Suprapubic skin (tissue), 4 donors: ENCODE data around the gene PDXDC1. TPM values are rescaled to one million over a fixed set of nuclear protein-coding genes. Genes with fewer than 3 reads are reported as not detected.

Experiments
- DNase-seq, 2 donors: peaks; one replicate each; pipeline ENCODE4 v3.0.0-alpha.2; 2019; ENCODE audit warnings: low spot score in 2 of 2
- H3K27ac ChIP-seq: fragments of 200-600 bp; sonication (generic); one replicate; pipeline ENCODE4 v1.5.1; 2019
- H3K27me3 ChIP-seq: fragments of 200-600 bp; sonication (generic); one replicate; pipeline ENCODE4 v1.5.1; 2019
- H3K36me3 ChIP-seq: fragments of 200-600 bp; sonication (generic); one replicate; pipeline ENCODE4 v1.5.1; 2019
- H3K4me1 ChIP-seq: fragments of 200-600 bp; sonication (generic); one replicate; pipeline ENCODE4 v1.5.1; 2019
- H3K4me3 ChIP-seq: fragments of 200-600 bp; sonication (generic); one replicate; pipeline ENCODE4 v1.5.1; 2019; ENCODE audit warnings: mild to moderate bottlenecking
- H3K9me3 ChIP-seq: fragments of 200-600 bp; sonication (generic); one replicate; pipeline ENCODE4 v1.5.1; 2019
- EP300 ChIP-seq: sonication (generic); formaldehyde crosslinking; IDR thresholded peaks from one replicate; pipeline ENCODE4 v1.6.1; 2017; ENCODE audit warnings: antibody characterized with exemption
- POLR2A ChIP-seq, 2 donors: fragments of 450-650 bp; IDR thresholded peaks; one replicate each; pipeline ENCODE4 v1.6.1; 2017; ENCODE audit warnings: antibody characterized with exemption in 2 of 2, mild to moderate bottlenecking in 2 of 2, moderate library complexity in 2 of 2
- POLR2AphosphoS5 ChIP-seq, 3 donors: sonication (generic); formaldehyde crosslinking; IDR thresholded peaks; one replicate each; pipeline ENCODE4 v1.6.1; 2017; ENCODE audit warnings: antibody characterized with exemption in 3 of 3
- WGBS: methylation state at CpG from one replicate; pipeline ENCODE4 v1.1.5; 2018; 5-methylcytosine and 5-hydroxymethylcytosine counted together
- total RNA-seq, 4 donors: library from RNA; depleted of rRNA; stranded (reverse); fragments of >200 nt; gene quantifications; one replicate each; pipeline ENCODE4 v1.1.0, GENCODE V29; 2016
- TF ChIP-seq, protein P1 (sequence below), 2 donors: fragments of 200-600 bp in 1 of 2; fragments of 450-650 bp in 1 of 2; sonication (generic) in 1 of 2; IDR thresholded peaks; one replicate each; pipeline ENCODE4 v1.5.1; 2016 to 2019; ENCODE audit warnings: antibody characterized with exemption in 2 of 2, mild to moderate bottlenecking in 1 of 2, moderate library complexity in 1 of 2

PDXDC1 gene
- total RNA-seq, 4 donors from 2014 or later = 37.8 to 81.0 (median 62.4) TPM

DNA sequence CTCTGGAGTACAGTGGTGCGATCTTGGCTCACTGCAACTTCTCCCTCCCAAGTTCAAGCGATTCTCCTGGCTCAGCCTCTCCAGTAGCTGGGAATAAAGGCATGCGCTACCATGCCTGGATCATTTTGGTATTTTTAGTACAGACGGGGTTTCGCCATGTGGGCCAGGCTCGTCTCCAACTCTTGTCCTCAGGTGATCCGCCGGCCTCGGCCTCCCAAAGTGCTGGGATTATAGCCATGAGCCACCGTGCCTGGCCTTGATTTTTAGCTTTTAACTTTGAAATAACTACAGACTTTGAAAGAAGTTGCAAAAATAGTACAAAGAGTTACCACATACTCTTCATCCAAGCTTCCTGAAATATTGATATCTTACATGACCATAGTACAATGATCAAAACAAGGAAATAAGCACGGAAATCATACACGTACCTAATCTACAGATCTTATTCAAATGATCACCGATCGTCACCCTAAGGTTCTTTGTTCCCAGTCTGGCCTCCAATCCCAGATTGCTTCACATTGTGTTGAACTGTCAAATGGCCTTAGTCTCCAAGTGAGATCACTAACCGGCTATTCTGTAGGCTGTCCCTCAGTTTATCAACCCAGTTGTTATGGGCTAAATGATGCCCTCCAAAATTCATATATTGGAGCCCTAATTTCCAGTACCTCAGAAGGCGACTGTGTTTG lies 19.1 kb upstream of the PDXDC1 start:
- H3K4me1 ChIP-seq = peaks cover 4% of the 10 kb centered on the region
- WGBS = 65% methylated on average over 16 of the region's 16 CpGs

DNA sequence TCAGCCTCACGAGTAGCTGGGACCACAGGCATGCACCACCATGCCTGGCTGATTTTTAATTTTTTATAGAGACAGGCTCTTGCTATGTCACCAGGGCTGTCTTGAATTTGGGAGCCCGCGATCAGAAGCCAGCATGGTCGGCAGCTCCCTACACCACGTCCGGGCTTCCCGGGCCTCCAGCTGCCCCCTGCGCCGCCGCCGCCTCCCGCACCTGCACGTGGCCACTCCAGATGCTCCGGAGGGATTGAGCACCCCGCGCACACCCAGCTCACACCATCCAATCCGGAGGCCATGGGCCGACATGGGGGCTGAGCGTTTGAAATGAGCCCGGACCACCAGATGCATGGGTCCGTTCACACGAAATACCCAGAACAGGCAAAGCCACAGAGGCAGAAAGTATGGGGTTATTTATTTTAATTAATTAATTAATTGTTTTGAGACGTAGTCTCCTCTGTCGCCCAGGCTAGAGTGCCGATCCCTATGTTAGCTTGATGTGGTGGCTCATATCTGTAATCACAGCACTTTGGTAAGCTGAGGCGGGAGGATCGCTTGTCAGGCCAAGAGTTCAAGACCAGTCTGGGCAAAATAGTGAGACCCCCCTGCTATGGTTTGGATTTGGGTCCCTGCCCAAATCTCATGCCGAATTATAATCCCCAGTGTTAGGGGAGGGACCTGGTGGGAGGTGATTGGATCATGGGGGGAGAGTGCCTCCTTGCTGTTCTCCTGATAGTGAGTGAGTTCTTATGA lies 17.1 kb upstream of the PDXDC1 start:
- Histone ChIP-seq H3K4me3 (no peak overlapping the region), H3K27ac (no peak overlapping the region), H3K36me3 (no peaks in the 10 kb centered on the region), H3K4me1 (peaks cover 4% of the 10 kb centered on the region), H3K9me3 (no peaks in the 10 kb centered on the region), H3K27me3 (no peaks in the 10 kb centered on the region)
- TF ChIP-seq POLR2AphosphoS5 (IDR thresholded peaks at IDR 0.05) (no peak), POLR2A (IDR thresholded peaks at IDR 0.05) (no peak), EP300 (no peak)
- TF ChIP-seq, protein P1, sequence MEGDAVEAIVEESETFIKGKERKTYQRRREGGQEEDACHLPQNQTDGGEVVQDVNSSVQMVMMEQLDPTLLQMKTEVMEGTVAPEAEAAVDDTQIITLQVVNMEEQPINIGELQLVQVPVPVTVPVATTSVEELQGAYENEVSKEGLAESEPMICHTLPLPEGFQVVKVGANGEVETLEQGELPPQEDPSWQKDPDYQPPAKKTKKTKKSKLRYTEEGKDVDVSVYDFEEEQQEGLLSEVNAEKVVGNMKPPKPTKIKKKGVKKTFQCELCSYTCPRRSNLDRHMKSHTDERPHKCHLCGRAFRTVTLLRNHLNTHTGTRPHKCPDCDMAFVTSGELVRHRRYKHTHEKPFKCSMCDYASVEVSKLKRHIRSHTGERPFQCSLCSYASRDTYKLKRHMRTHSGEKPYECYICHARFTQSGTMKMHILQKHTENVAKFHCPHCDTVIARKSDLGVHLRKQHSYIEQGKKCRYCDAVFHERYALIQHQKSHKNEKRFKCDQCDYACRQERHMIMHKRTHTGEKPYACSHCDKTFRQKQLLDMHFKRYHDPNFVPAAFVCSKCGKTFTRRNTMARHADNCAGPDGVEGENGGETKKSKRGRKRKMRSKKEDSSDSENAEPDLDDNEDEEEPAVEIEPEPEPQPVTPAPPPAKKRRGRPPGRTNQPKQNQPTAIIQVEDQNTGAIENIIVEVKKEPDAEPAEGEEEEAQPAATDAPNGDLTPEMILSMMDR (IDR thresholded peaks at IDR 0.05) = no peak
- peak in 1 of 2 donors; percentile 83 for DNase-seq
- WGBS = 94% methylated on average over 23 of the region's 28 CpGs

More for the DNA sequence above, 19.1 kb upstream of the PDXDC1 start:
- no peak overlapping the region for H3K4me3 ChIP-seq
- TF ChIP-seq POLR2AphosphoS5 (IDR thresholded peaks at IDR 0.05) = no peak
- no peak for TF ChIP-seq POLR2A (IDR thresholded peaks at IDR 0.05)
- TF ChIP-seq EP300 = no peak
- TF ChIP-seq, protein P1 (IDR thresholded peaks at IDR 0.05) = no peak
- DNase-seq = peak in 1 of 2 donors; percentile 80
- H3K36me3 ChIP-seq = no peaks in the 10 kb centered on the region
- H3K9me3 ChIP-seq = no peaks in the 10 kb centered on the region
- H3K27ac ChIP-seq = no peak overlapping the region
- H3K27me3 ChIP-seq = no peaks in the 10 kb centered on the region

DNA sequence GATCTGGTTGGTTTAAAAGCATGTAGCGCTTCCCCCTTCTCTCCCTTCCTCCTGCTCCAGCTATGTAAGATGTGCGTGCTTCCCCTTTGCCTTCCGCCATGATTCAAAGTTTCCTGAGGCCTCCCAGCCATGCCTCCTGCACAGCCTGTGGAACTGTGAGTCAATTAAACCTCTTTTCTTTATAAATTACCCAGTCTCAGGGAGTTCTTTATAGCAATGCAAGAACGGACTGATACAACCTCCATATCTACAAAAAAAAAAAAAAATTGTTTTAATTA lies 16.6 kb upstream of the PDXDC1 start:
- Histone ChIP-seq H3K9me3 (no peaks in the 10 kb centered on the region), H3K4me1 (peaks cover 4% of the 10 kb centered on the region), H3K27me3 (no peaks in the 10 kb centered on the region), H3K4me3 (no peak overlapping the region), H3K36me3 (no peaks in the 10 kb centered on the region), H3K27ac (no peak overlapping the region)
- TF ChIP-seq POLR2AphosphoS5 (IDR thresholded peaks at IDR 0.05) (no peak), EP300 (no peak), POLR2A (IDR thresholded peaks at IDR 0.05) (no peak)
- TF ChIP-seq, protein P1 (IDR thresholded peaks at IDR 0.05) = no peak
- DNase-seq = no peak
- 93% methylated on average over 4 of the region's 4 CpGs for WGBS

DNA sequence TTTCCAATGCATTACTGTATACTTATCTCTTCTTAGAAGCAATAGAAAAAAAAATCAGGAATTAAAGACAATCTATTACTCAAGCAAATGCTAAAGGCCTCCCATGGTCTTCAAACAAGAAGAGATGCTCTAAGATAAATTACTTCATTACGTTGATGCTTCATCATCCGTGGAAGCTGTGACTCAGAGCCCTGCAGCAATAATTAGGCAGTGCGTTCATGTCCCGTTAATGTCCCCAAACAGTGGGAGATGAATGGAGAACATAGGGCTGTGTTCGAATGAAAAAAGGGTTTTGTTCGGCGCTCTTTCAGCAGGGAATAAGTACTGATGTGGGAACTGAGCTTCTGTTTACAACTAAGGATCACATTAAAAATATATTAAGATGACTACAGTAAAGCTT lies 15.9 kb upstream of the PDXDC1 start:
- Histone ChIP-seq H3K27me3 (no peaks in the 10 kb centered on the region), H3K4me3 (no peak overlapping the region), H3K9me3 (no peaks in the 10 kb centered on the region), H3K27ac (no peak overlapping the region), H3K36me3 (no peaks in the 10 kb centered on the region), H3K4me1 (peaks cover 4% of the 10 kb centered on the region)
- DNase-seq = no peak
- WGBS = 62% methylated on average over 7 of the region's 7 CpGs
- TF ChIP-seq POLR2A (IDR thresholded peaks at IDR 0.05) (no peak), POLR2AphosphoS5 (IDR thresholded peaks at IDR 0.05) (no peak), EP300 (no peak)

DNA sequence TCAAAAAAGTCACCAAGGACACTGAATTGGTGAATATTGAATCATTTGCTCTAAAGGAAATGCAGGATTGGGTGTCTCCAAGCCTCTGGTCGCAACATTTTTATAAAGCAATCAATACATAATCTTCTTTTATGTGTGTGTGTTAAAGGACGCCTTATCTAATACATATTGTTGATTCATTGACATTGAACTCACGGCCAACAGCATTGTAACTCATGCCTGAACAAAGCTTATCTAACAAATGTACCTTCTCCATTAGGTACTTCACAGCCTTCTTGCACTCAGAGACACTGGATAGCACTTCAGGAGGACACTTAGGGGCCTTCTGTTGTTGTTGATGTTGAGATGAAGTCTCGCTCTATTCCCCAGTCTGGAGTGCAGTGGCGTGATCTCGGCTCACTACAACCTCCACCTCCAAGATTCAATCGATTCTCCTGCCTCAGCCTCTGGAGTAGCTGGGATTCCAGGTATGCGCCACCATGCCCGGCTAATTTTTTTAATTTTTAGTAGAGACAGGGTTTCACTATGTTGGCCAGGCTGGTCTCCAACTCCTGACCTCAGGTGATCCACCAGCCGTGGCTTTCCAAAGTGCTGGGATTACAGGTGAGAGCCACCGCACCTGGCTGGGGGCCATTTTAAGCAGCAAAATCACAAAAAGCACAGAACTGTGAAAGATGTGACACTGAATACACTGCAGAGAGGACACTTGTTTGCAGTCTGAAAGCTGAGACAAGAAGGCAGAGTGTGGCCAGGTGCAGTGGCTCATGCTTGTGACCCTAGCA lies 13.2 kb upstream of the PDXDC1 start:
- H3K4me3 ChIP-seq = no peak overlapping the region
- no peaks in the 10 kb centered on the region for H3K4me1 ChIP-seq
- H3K9me3 ChIP-seq = no peaks in the 10 kb centered on the region
- no peaks in the 10 kb centered on the region for H3K27me3 ChIP-seq
- DNase-seq = no peak
- WGBS = 93% methylated on average over 11 of the region's 11 CpGs
- no peaks in the 10 kb centered on the region for H3K36me3 ChIP-seq
- no peak overlapping the region for H3K27ac ChIP-seq
- no peak for TF ChIP-seq POLR2A (IDR thresholded peaks at IDR 0.05)
- TF ChIP-seq POLR2AphosphoS5 (IDR thresholded peaks at IDR 0.05) = no peak
- TF ChIP-seq EP300 = no peak
- TF ChIP-seq, protein P1 (IDR thresholded peaks at IDR 0.05) = no peak
